Loucy (cell line): Measurements from ENCODE around the gene CNTNAP2.

Experiments used
- EZH2phosphoT487 ChIP-seq: fragments of 200-600 bp; IDR thresholded peaks from 2 replicates; pipeline ENCODE4 v1.6.1; 2018; ENCODE audit warnings: antibody characterized with exemption, mild to moderate bottlenecking, moderate library complexity, borderline replicate concordance
- TF ChIP-seq, protein P1 (sequence below): fragments of 200-600 bp; sonication (generic); conservative IDR thresholded peaks from 2 replicates; pipeline ENCODE4 v1.5.1; 2014; ENCODE audit warnings: mild to moderate bottlenecking, antibody characterized with exemption, low read length

DNA sequence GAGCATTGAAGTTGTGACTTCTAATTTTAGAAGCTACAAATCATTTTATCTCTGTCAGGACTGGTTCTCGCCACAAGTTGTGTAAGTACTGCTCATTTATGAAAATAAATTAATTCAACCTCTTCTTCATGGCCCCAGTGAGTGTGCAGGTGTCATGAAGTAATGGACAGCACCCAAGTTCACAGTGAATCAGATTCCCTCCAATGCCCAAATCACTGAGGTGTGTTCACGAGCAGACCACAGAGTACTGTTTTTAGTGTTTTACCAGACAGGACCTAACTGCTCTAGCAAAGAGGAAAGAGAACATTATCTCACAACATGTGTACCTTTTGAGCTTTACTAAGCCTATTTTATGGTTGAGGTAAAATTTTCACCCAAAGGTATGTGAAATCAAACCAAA, 980.0 kb downstream of the CNTNAP2 start:
- TF ChIP-seq, protein P1, sequence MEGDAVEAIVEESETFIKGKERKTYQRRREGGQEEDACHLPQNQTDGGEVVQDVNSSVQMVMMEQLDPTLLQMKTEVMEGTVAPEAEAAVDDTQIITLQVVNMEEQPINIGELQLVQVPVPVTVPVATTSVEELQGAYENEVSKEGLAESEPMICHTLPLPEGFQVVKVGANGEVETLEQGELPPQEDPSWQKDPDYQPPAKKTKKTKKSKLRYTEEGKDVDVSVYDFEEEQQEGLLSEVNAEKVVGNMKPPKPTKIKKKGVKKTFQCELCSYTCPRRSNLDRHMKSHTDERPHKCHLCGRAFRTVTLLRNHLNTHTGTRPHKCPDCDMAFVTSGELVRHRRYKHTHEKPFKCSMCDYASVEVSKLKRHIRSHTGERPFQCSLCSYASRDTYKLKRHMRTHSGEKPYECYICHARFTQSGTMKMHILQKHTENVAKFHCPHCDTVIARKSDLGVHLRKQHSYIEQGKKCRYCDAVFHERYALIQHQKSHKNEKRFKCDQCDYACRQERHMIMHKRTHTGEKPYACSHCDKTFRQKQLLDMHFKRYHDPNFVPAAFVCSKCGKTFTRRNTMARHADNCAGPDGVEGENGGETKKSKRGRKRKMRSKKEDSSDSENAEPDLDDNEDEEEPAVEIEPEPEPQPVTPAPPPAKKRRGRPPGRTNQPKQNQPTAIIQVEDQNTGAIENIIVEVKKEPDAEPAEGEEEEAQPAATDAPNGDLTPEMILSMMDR, result no peak
- no peak for TF ChIP-seq EZH2phosphoT487
